ENCODE measurements around the gene ATG4B.
"Not testable (repeated sequence)": the region's sequence is repeated elsewhere in the genome, so short reads cannot be mapped to it uniquely, and the experiment has no call there.

ATG4B gene

GRCh38 chr2:241639385-241639784, 1.9 kb downstream of the ATG4B start:
- no peak for DNase-seq (ENCODE audit: low read depth in 2 of 2)

GRCh38 chr2:241640165-241640795, 2.8 kb downstream of the ATG4B start:
- no peak for DNase-seq (ENCODE audit: low read depth in 2 of 2)

- no peak for DNase-seq (ENCODE audit: low read depth in 2 of 2)
Measured at GRCh38 chr2:241641631-241642030, 4.1 kb downstream of the ATG4B start.

DNA sequence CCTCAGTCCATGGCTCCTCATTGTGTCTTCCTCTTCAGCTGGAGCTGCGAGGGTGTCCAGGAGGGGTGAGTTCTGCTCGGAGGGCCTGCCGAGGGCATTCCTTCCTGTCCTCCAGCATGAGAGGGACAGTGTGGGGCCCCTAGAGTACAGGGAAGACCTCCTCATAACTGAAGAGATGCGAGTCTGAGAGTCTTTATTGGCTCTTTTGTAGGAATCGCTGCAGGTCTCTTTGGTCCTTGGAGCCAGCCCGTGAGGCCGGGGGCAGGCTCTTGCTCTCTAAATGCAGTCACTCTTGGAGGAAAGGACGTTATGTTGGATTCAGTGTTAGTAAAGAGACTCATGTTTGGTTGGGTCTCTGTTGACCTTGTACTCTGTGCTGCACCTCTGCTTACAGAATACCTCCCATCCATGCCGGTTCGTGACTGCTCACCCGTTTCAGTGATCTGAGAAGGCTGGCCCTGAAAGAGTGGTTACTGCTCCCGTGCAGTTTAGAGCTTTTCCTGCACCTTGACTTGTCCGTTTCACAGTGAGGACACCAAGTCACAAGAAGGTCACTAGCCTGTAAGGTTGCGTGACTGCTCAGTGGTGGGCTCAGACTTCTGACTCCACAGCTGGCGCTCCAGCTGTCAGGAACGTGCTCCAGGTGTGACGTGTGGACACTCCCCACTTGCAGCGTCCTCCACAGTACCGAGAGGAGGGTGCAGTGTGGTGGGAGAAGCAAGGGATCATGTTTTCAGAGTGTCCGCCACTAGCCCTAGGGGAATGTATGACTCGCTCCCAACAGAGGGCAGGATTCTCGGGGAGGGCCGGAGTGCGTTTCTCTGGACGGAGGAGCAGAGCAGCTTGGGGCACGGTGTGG, 7.8 kb downstream of the ATG4B start:
- DNase-seq (ENCODE audit: low read depth in 2 of 2) = no peak

- no peak for DNase-seq (ENCODE audit: low read depth in 2 of 2)
Measured at GRCh38 chr2:241645915-241646645, 8.6 kb downstream of the ATG4B start.

GRCh38 chr2:241648453-241648852, 11.0 kb downstream of the ATG4B start:
- no peak for DNase-seq (ENCODE audit: low read depth in 2 of 2)

DNA sequence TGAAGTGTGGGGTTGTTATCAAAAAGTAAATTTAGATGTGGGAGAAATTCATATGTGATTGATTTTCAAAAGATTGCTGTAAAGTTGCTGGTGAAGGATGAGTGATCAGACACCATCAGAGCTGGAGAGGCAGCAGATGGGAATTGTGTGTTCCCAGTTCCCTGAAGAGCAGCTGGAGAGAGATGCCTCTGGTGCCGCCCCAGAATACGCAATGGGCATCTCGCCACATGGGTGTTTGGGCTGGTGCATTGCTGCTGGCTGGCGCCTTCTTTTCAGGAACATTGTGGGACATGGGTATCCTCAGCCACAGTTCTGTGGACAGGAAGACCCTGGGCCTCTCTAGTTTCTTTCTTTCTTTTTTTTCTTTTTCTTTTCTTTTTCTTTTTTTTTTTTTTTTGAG, 11.9 kb downstream of the ATG4B start:
- DNase-seq (ENCODE audit: low read depth in 2 of 2) = no peak

- DNase-seq (ENCODE audit: low read depth in 2 of 2) = no peak
Measured at GRCh38 chr2:241649927-241650326, 12.4 kb downstream of the ATG4B start.

GRCh38 chr2:241652142-241652541, 14.6 kb downstream of the ATG4B start:
- no peak for DNase-seq (ENCODE audit: low read depth in 2 of 2)

DNA sequence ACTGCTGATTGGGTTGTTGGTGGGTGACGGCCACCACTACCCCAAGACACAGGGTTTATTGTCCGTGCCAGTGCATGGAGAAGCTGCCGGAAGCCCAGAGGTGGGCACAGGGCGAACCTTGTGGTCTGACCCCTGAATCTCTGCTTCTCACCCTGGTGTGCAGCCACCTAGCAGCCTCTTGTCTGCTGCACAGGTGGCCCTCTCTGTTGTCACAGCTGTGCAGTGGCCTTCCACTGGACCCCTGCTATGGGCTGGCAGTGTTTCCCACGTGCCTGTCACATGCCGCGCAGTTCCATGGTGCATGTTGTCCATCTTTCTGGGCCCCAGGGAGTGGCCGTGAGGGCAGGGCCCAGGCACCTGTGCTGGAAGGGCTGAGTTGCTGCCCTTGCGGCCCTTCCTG, 15.2 kb downstream of the ATG4B start:
- no peak for DNase-seq (ENCODE audit: low read depth in 2 of 2)

GRCh38 chr2:241653210-241653750, 15.8 kb downstream of the ATG4B start:
- DNase-seq (ENCODE audit: low read depth in 2 of 2) = no peak

DNA sequence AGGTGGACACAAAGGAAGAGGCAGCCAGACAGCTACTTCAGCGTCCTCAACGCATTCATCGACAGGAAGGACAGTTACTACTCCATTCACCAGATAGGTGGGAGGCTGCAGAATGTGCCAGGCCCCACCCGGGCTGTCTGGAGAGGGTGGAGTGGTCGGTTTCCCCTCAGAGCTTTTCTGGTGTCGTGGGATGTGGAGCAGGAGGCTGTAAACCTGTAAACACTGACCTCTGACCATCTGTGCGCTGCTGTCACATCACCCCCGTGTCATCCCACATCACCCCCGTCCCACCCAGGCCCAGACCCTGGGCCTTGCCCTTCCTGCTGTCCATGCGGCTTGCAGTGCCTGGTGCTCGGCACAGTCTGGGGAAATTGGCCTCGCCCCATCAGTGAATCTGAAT, 17.1 kb downstream of the ATG4B start:
- no peak for DNase-seq (ENCODE audit: low read depth in 2 of 2)

DNA sequence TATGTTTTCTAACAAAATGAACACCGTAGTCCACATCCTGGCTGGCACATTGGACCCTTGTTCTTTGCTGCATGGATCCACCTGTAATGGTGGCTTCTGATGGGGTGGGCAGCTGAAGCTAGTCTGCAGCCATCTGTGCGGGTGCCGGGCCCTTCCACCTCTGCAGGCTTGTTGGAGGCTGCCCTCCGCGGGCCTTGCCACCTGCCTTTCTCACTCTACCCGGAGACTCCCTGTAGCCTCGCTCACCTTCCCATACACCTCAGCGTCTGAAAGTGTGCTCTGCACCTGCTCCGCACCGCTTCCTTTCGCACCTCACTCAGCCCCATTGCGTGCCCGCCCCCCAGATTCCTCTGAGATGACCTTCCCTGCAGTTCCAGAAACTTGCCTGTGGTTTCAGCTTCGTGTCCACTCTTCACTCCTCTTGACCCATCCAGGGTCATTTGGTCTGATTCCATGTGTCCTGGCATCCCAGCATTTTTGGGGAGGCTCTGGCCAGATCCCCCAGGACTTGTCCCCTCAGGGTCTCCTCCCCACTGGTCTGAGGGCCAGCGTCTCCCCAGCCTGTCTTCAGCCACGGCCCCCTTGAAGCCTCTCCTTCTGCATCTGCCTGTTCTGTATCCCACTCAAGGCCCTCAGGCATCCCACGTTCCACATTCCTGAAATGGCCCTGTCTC, 18.2 kb downstream of the ATG4B start:
- DNase-seq (ENCODE audit: low read depth in 2 of 2) = no peak

- DNase-seq (ENCODE audit: low read depth in 2 of 2) = no peak
Measured at GRCh38 chr2:241656190-241656741, 18.8 kb downstream of the ATG4B start.

GRCh38 chr2:241657786-241658254, 20.3 kb downstream of the ATG4B start:
- no peak for DNase-seq (ENCODE audit: low read depth in 2 of 2)

DNA sequence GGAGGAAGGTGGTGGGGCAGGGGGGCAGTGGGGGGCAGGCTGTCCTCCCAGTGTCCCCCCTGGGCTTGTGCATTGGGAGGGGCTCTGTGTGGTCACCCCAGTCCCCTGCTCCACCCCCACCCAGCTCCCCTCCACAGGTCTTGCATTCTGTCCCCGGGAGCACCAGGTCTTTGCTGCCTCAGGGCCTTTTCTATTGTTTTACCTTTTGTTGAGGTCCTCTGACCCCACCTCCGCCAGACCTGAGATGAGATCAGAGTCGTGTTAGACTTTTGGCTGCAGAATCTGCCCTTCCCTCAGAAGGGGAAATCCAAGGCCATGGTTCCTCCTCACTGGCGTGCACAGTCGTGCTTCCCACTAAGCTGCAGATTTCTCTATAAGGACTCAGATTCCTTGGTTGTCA, 20.8 kb downstream of the ATG4B start:
- no peak for DNase-seq (ENCODE audit: low read depth in 2 of 2)

DNA sequence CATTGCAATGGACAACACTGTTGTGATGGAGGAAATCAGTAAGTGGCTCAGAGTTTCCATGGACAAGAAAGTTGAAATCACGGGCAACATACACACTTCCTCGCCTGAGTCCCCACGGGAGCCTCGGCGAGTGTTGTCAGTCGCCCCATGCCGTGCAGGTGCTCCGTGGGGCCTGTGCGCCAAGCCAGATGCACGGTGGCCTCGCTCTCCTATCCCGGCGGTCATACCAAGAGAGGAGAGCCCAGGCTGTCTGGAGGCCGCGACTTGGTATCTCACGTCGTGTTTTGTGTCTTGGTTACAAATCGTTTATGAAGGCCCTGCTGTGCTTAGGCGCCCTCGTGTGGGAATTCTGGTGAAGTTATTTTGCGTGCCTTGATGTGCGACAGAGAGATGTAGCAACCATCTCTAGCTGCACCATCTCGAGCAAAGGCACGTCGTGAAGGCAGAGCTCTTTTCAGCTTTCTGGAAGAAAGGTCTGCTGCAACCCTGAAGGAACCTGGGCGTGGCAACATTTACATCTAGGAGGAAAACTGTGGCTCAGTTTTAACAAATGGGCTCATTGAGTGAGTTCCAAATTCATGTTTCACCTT, 21.8 kb downstream of the ATG4B start:
- peak; percentile 24 to 29 for DNase-seq (ENCODE audit: low read depth in 2 of 2)

DNA sequence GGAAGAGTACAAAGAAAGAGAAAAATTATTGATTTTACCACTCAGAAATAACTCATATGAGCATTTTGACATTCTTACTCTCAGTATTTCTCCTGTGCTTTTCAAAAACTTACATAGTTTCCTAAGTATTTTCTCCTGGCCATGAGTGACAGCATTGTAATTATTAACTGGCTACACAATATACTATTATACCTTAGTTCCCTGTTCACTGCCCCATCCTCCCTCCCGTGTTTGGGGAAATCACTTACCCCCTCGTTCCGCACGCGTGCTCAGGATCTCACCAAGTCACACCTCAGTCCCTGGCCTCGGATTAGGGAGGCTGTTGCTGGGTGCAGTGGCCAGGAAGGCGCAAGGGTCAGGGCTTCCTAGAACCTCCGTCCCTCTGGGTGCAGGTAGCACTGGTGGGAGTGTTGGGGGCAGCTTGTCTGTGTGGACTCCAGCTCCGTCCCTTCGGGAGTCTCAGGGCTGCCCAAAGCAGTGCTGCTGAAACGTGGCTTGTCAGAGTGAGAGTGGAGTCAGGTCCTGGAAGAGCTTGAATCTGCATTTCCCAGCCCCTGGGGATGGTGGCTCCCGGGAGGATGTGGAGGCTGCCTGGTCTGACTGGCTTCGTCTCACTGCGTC, 23.2 kb downstream of the ATG4B start:
- DNase-seq (ENCODE audit: low read depth in 2 of 2) = no peak

DNA sequence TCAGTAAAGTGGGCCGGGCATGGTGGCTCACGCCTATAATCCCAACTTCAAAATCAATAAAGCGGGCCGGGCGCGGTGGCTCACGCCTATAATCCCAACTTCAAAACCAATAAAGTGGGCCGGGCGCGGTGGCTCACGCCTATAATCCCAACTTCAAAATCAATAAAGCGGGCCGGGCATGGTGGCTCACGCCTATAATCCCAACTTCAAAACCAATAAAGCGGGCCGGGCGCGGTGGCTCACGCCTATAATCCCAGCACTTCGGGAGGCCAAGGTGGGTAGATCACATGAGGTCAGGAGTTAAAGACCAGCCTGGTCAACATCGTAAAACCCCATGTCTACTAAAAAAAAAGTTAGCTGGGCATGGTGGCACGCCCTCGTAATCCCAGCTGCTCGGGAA, 25.2 kb downstream of the ATG4B start:
- DNase-seq (ENCODE audit: low read depth in 2 of 2) = not testable (repeated sequence)

- no peak for DNase-seq (ENCODE audit: low read depth in 2 of 2)
Measured at GRCh38 chr2:241665731-241666440, 28.4 kb downstream of the ATG4B start.

Data from fibroblast of skin of left biceps (primary cell).